Osteocyte (in vitro differentiated cells): ENCODE results near the gene ANKRD13D. TPM values are rescaled to one million over a fixed set of nuclear protein-coding genes. Genes with fewer than 3 reads are reported as not detected.

Experiments used
- DNase-seq: peaks from one replicate; pipeline ENCODE4 v3.0.0; 2021; ENCODE audit warnings: mixed read lengths; ENCODE audit not compliant: unreplicated experiment; ENCODE audit errors: extremely low spot score
- H3K27ac Mint-ChIP-seq: one replicate; pipeline ENCODE4 v1.8.0; 2021; ENCODE audit warnings: mild to moderate bottlenecking, mixed read lengths; ENCODE audit not compliant: unreplicated experiment
- H3K27me3 Mint-ChIP-seq: one replicate; pipeline ENCODE4 v1.8.0; 2021; ENCODE audit warnings: mixed read lengths; ENCODE audit not compliant: unreplicated experiment
- H3K36me3 Mint-ChIP-seq: one replicate; pipeline ENCODE4 v1.8.0; 2021; ENCODE audit warnings: mixed read lengths; ENCODE audit not compliant: unreplicated experiment
- H3K4me1 Mint-ChIP-seq: one replicate; pipeline ENCODE4 v1.8.0; 2021; ENCODE audit warnings: mixed read lengths; ENCODE audit not compliant: unreplicated experiment
- H3K4me3 Mint-ChIP-seq: one replicate; pipeline ENCODE4 v1.8.0; 2021; ENCODE audit warnings: mild to moderate bottlenecking, moderate library complexity, mixed read lengths; ENCODE audit not compliant: unreplicated experiment
- H3K9me3 Mint-ChIP-seq: one replicate; pipeline ENCODE4 v1.8.0; 2021; ENCODE audit warnings: mixed read lengths; ENCODE audit not compliant: unreplicated experiment
- total RNA-seq: library from RNA; stranded (reverse); gene quantifications from 2 replicates; pipeline ENCODE4 v1.2.1, GENCODE V29; 2021
- TF ChIP-seq, protein P1 (sequence below): fragments of 200-600 bp; sonication (generic); IDR thresholded peaks from 2 replicates; pipeline ENCODE4 v1.5.0; 2021; ENCODE audit warnings: antibody characterized with exemption, mild to moderate bottlenecking, moderate library complexity

Gene ANKRD13D
- total RNA-seq, 1 donor from 2014 or later, result 56.2 TPM

- peaks cover 11% of the 10 kb centered on the region for H3K36me3 Mint-ChIP-seq
- TF ChIP-seq, protein P1, sequence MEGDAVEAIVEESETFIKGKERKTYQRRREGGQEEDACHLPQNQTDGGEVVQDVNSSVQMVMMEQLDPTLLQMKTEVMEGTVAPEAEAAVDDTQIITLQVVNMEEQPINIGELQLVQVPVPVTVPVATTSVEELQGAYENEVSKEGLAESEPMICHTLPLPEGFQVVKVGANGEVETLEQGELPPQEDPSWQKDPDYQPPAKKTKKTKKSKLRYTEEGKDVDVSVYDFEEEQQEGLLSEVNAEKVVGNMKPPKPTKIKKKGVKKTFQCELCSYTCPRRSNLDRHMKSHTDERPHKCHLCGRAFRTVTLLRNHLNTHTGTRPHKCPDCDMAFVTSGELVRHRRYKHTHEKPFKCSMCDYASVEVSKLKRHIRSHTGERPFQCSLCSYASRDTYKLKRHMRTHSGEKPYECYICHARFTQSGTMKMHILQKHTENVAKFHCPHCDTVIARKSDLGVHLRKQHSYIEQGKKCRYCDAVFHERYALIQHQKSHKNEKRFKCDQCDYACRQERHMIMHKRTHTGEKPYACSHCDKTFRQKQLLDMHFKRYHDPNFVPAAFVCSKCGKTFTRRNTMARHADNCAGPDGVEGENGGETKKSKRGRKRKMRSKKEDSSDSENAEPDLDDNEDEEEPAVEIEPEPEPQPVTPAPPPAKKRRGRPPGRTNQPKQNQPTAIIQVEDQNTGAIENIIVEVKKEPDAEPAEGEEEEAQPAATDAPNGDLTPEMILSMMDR, result no peak
- no peaks in the 10 kb centered on the region for H3K27me3 Mint-ChIP-seq
- no peak overlapping the region for H3K4me3 Mint-ChIP-seq
- peak overlapping the region; percentile 54 for H3K27ac Mint-ChIP-seq
- DNase-seq, result no peak
- H3K4me1 Mint-ChIP-seq, result peaks cover 22% of the 10 kb centered on the region
- no peaks in the 10 kb centered on the region for H3K9me3 Mint-ChIP-seq
These were observed 9.3 kb upstream of the ANKRD13D start for GRCh38 chr11:67279589-67280340.

DNA sequence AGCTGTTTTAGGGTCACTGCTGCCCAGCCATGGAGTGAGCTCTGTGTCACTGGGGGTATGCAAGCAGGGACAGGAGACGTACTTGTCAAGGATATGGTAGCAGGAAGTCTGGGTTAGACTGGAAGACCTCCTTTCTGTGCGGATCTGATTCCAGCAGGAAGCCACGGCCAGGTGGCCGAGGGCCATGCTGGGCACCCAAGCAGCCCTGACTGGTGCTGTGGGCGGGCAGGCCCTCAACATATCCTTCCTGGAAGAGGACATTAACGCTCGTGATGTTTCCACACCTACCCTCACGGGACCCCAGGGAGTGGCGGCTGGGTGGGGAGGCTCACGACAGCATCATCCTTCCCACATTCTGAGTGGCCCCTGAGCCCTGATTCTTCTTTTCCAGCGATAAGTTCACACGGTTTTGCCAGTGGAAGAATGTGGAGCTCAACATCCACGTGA lies 8.7 kb upstream of the ANKRD13D start:
- no peak for DNase-seq
- Mint-ChIP-seq H3K4me3 (no peak overlapping the region), H3K9me3 (no peaks in the 10 kb centered on the region)

GRCh38 chr11:67280788-67281551 lies 8.1 kb upstream of the ANKRD13D start:
- H3K9me3 Mint-ChIP-seq, result no peaks in the 10 kb centered on the region
- H3K27ac Mint-ChIP-seq, result no peak overlapping the region
- H3K36me3 Mint-ChIP-seq, result peaks cover 11% of the 10 kb centered on the region
- H3K4me3 Mint-ChIP-seq, result no peak overlapping the region
- peaks cover 20% of the 10 kb centered on the region for H3K4me1 Mint-ChIP-seq
- TF ChIP-seq, protein P1, result no peak
- DNase-seq, result no peak
- no peaks in the 10 kb centered on the region for H3K27me3 Mint-ChIP-seq

More for the DNA sequence above, 8.7 kb upstream of the ANKRD13D start:
- TF ChIP-seq, protein P1, result no peak
- no peaks in the 10 kb centered on the region for H3K27me3 Mint-ChIP-seq
- H3K27ac Mint-ChIP-seq, result peak overlapping the region; percentile 54
- H3K4me1 Mint-ChIP-seq, result peaks cover 22% of the 10 kb centered on the region
- H3K36me3 Mint-ChIP-seq, result peaks cover 11% of the 10 kb centered on the region

DNA sequence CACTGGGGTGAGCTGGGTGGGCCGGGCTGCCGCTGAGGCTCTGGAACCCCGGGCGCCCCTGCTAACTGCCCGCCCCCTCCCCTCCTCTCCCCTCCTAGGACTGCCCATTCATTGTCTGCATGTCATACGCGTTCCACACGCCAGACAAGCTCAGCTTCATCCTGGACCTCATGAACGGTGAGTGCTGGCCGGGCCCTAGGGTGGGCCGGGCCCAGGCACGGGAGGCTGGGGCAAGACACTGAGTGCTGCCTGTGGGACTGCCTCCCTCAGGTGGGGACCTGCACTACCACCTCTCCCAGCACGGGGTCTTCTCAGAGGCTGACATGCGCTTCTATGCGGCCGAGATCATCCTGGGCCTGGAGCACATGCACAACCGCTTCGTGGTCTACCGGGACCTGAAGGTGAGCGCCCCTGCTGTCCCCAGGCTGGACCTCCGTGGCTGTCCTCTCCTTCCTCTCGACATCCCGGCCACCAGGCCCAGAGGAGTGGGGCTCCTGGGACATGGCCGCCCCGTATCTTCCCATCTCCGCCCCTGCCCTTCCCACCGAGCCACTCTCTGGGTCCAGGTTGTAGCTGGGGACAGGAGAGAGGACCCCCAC lies 7.5 kb upstream of the ANKRD13D start:
- no peak for DNase-seq
- Mint-ChIP-seq H3K4me1 (peaks cover 14% of the 10 kb centered on the region), H3K4me3 (no peak overlapping the region), H3K27me3 (no peaks in the 10 kb centered on the region), H3K36me3 (peaks cover 11% of the 10 kb centered on the region), H3K9me3 (no peaks in the 10 kb centered on the region), H3K27ac (no peak overlapping the region)
- TF ChIP-seq, protein P1, result no peak
